ENCODE results near the gene FANCC.

The FANCC gene

DNA sequence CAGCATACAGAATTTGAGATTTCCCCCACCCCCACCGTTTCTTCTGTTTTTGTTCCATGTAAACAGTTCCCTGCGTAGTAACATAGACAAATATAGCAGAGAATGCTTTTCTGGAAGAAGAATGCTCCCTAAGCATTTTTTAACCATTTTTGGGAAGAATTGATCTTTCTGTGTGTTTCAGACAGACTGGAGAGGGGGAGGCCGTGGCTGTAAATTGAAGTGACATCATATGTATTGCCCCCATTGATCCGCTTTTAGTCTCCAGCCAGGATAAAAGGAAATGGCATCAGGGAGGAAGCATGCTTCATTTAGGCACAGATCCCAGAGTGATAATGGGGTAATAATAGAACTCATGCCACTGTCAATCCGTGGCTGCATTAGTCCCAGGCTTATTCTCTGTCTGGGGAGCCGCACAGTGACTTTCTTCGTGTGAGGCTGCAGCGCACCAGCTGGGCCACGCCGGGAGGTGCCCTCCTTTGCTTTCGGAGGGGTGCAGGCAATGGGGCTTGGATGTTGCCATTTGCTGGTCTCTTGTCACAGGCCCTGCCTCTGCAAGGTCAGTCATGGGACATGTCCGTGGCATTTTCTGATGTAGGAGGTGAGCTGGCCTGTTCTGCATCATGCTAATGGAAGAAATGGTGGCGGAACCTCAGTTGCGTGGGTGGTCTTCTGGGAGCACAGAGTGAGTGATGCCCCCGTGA lies 261.5 kb downstream of the FANCC start:
- TF ChIP-seq, protein P1, sequence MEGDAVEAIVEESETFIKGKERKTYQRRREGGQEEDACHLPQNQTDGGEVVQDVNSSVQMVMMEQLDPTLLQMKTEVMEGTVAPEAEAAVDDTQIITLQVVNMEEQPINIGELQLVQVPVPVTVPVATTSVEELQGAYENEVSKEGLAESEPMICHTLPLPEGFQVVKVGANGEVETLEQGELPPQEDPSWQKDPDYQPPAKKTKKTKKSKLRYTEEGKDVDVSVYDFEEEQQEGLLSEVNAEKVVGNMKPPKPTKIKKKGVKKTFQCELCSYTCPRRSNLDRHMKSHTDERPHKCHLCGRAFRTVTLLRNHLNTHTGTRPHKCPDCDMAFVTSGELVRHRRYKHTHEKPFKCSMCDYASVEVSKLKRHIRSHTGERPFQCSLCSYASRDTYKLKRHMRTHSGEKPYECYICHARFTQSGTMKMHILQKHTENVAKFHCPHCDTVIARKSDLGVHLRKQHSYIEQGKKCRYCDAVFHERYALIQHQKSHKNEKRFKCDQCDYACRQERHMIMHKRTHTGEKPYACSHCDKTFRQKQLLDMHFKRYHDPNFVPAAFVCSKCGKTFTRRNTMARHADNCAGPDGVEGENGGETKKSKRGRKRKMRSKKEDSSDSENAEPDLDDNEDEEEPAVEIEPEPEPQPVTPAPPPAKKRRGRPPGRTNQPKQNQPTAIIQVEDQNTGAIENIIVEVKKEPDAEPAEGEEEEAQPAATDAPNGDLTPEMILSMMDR (IDR thresholded peaks at IDR 0.05): no peak
- H3K4me3 ChIP-seq (ENCODE audit: low read depth in 1 of 2, low read length in 1 of 2): no peak overlapping the region
- H3K27ac ChIP-seq: no peak overlapping the region
- H3K27me3 ChIP-seq: peaks cover 9% of the 10 kb centered on the region
- no peaks in the 10 kb centered on the region for H3K36me3 ChIP-seq
- no peaks in the 10 kb centered on the region for H3K4me1 ChIP-seq (ENCODE audit: control insufficient read depth in 1 of 2, insufficient read depth in 1 of 2, low read depth in 1 of 2, low read length in 1 of 2)
- no peaks in the 10 kb centered on the region for H3K9me3 ChIP-seq

DNA sequence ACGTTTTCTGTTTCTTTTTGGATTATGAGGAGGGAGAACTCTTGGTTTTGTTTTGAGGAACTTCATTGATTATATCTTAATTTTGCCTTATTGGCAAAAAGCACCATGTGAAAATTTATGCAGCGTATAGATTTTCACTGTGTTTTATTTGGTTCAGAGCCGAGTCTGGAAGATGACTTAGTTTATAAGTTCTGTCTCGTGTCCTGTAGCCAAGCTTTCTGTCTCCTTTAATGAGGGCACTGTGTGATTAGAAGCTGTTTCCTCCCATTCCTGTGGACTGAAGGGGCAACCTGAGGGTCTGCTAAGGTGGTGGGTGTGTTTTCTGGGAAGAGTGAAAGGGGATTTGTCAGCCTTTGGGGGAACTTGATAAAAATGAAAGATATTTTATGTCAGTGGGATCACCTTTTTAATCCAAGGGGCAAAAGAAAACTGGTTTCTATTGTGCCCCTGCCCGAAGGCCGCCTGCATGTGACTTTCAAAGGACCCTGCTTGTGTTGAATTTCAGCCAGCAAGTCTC lies 262.1 kb downstream of the FANCC start:
- Histone ChIP-seq H3K27ac (no peak overlapping the region), H3K9me3 (no peaks in the 10 kb centered on the region), H3K4me3 (ENCODE audit: low read depth in 1 of 2, low read length in 1 of 2) (no peak overlapping the region), H3K4me1 (ENCODE audit: control insufficient read depth in 1 of 2, insufficient read depth in 1 of 2, low read depth in 1 of 2, low read length in 1 of 2) (no peaks in the 10 kb centered on the region), H3K27me3 (peaks cover 14% of the 10 kb centered on the region), H3K36me3 (no peaks in the 10 kb centered on the region)
- TF ChIP-seq, protein P1 (IDR thresholded peaks at IDR 0.05): no peak

DNA sequence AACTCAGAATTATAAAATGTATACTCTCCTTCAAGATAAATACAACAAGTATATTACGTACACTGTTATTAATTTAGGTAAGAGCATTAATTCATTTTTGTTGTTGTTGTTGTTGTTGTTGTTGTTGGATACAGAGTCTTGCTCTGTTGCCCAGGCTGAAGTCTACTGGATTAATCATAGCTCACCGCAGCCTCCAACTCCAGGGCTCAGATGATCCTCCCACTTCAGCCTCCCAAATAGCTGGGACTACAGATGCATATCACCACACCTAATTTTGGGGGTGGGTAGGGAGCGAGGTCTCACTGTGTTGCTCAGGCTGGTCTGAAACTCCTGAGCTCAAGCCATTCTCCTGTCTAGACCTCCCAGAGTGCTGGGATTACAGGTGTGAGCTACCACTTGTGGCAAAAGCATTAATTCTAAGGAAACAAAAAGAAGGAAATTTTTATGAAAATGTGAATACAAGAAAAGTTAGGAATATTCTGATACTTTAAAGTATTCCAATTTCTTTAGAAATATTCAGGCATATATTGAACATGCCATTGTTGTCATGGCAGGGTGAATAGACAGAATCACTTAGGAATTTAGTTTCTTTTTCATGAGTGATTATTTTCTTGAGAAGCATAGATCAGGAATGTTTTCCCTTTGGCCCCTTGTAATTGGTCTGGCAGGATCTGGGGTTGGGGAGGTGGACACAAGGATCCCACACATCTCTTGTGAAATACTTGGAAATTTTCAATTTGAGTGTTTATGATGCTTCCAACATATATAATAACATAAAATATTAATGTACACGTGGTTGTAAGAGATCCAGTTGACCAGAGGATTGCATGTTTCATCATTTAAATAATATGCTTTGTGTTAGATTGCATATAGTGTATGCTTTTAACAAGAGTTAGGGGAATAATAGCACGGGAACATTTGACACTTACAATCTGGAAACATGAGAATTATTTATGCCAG lies 263.6 kb downstream of the FANCC start:
- Histone ChIP-seq H3K4me3 (ENCODE audit: low read depth in 1 of 2, low read length in 1 of 2) (no peak overlapping the region), H3K27me3 (peaks cover 29% of the 10 kb centered on the region), H3K4me1 (ENCODE audit: control insufficient read depth in 1 of 2, insufficient read depth in 1 of 2, low read depth in 1 of 2, low read length in 1 of 2) (peaks cover 3 to 6% of the 10 kb centered on the region in 2 experiments), H3K36me3 (no peaks in the 10 kb centered on the region), H3K9me3 (no peaks in the 10 kb centered on the region), H3K27ac (no peak overlapping the region)
- TF ChIP-seq, protein P1 (IDR thresholded peaks at IDR 0.05): no peak

DNA sequence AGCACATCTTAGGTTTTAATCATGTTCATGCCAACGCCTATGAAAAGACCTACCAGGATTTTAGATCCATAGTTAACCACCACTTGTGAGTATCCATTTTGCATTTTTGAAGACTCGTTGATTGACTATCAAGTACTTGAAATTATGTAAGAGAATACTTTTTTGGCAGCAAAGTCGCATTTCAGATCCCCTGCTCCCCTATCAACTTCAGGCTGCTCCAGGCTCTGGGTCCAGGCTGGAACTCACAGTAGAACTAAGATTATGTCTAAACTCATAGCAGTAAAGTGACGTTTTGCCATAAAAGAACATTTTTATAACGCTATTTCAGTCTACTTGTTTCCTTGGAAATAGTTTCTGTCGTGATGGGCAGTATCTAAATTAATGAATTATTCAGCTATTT lies 267.7 kb downstream of the FANCC start:
- H3K36me3 ChIP-seq: no peaks in the 10 kb centered on the region
- H3K4me1 ChIP-seq (ENCODE audit: control insufficient read depth in 1 of 2, insufficient read depth in 1 of 2, low read depth in 1 of 2, low read length in 1 of 2): peaks cover 16 to 20% of the 10 kb centered on the region in 2 experiments
- TF ChIP-seq, protein P1 (IDR thresholded peaks at IDR 0.05): no peak
- H3K27me3 ChIP-seq: peaks cover 41% of the 10 kb centered on the region
- H3K27ac ChIP-seq: no peak overlapping the region
- no peaks in the 10 kb centered on the region for H3K9me3 ChIP-seq
- H3K4me3 ChIP-seq (ENCODE audit: low read depth in 1 of 2, low read length in 1 of 2): no peak overlapping the region
